Measurements from ENCODE around the gene IL19.

DNA sequence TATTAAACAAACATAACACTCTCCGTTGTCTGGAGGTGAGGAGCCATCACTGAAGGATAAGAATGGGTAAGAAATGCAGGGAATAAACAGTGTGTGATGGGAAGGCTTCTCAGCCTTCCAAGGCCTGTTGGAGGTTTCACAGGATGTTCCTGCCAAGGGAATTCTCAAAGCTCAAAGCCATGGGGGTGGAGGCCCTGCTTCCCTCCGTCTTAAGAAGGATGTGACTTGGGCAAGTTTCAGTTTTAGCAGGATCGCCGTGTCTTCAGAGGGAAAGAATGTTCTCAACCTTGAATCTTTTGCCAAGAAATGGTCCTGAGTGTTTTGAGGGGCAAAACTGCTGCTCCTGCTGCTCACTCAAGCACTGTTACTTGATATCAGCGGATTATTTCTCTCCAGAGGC is 53.2 kb downstream of the IL19 start:
- TF ChIP-seq CTCF (IDR thresholded peaks at IDR 0.05; ENCODE audit: poor library complexity) (no peak), EZH2phosphoT487 (IDR thresholded peaks at IDR 0.05; ENCODE audit: low read depth, severe bottlenecking, unreplicated experiment) (no peak)

Measured in hepatocyte (in vitro differentiated cells).